ENCODE data around the gene ASB18.

GRCh38 chr2:236307641-236308040, 43.4 kb upstream of the ASB18 start:
- TF ChIP-seq CTCF (IDR thresholded peaks at IDR 0.05; ENCODE audit: low read depth, low read length, poor library complexity, severe bottlenecking) (no peak), EZH2phosphoT487 (IDR thresholded peaks at IDR 0.05; ENCODE audit: borderline replicate concordance, low read length) (no peak)
